ENCODE measurements around the gene PPTC7. TPM values are rescaled to one million over a fixed set of nuclear protein-coding genes. Genes with fewer than 3 reads are reported as not detected.
A peak's percentile ranks its signal among the peaks of the same experiment; 100 is the strongest.

PPTC7 gene
- total and polyA plus RNA-seq, 10 of the 15 experiments (the other 5 are each of a cell fraction or from before 2014, with no cell fraction given): 4.0 to 69.6 (median 12.3) TPM

DNA sequence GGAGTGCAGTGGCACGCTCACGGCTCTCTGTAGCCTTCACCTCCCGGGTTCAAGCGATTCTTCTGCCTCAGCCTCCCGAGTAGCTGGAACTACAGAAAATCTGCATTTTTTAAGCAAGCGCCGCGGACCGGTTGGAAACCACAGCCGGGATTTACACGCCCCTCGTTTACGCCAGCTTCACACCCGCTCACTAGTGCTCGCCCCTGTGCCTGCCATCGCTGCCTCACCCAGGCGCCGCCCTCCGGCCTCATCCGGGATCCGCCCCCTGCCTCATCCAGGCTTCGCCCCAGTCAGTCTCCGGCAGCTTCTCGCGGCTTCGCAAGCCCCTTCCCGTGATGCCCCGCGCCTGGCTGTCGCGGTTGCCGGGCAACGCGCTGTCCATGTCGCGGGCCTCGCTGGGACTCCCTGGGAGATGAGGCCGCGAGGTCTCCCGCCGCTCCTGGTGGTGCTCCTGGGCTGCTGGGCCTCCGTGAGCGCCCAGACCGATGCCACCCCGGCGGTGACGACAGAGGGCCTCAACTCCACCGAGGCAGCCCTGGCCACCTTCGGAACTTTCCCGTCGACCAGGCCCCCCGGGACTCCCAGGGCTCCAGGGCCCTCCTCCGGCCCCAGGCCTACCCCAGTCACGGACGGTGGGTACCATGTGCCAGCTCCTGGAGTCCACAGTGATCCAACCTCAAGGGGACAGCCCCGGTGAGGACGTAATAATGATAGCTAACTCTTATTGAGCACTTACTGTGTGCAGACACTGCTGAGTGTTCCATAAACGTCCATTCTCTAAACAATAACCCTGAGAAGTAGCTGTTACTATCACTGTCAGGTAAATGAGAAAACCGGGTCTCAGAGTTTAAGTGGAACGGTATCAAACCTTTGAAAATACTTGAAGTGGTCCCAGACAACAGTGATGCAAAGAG is 30.9 kb upstream of the PPTC7 start, which contains the start of gene TCTN1:
TCTN1 (plus strand) TSS at position 359 of the 914 bp plus-strand sequence; CDS start at position 413, 54 bp downstream.
- peak; percentile 92 for FAIRE-seq
- H3K9me3 ChIP-seq (replicated peaks; ENCODE audit: control insufficient read depth, insufficient read depth, low read length): no peaks in the 10 kb centered on the region
- ChIA-PET SMC1A (ENCODE audit: uncharacterized antibody, unreplicated experiment) (interaction anchor here (0.8 to 4.1 kb wide), 23 partner anchors 8 to 214 kb away, joined by 3 to 14 read pairs (median 4); partner anchors contain the start of genes ARPC3, FAM216A and GPN3), POLR2A (interaction anchor here (0.6 to 3.3 kb wide), 24 partner anchors 9 to 836 kb away, joined by 3 to 22 read pairs (median 5); partner anchors contain the start of gene ARPC3), RAD21 (ENCODE audit: unreplicated experiment) (interaction anchor here (0.7 to 4.6 kb wide), 18 partner anchors 8 to 164 kb away, joined by 3 to 23 read pairs (median 4); partner anchors contain the start of gene ARPC3), CTCF (interaction anchor here (0.6 to 5.4 kb wide), 14 partner anchors 11 to 212 kb away, joined by 3 to 21 read pairs (median 4); partner anchors contain the start of genes ARPC3, FAM216A and GPN3)
- H3K4me3 ChIP-seq: peak within 1 kb of the TSS; percentile 58
- no peaks in the 10 kb centered on the region for H3K79me2 ChIP-seq (ENCODE audit: control insufficient read depth, insufficient read depth, low read length)
- ATAC-seq: peak; percentile 99
- intact Hi-C loops (cut with micrococcal nuclease; ENCODE audit: unreplicated experiment): no loop called here
- no peaks in the 10 kb centered on the region for H4K20me1 ChIP-seq (ENCODE audit: control insufficient read depth, insufficient read depth)
- H2AFZ ChIP-seq (ENCODE audit: control insufficient read depth, low read depth, low read length): peak within 1 kb of the TSS; percentile 88
- no peaks in the 10 kb centered on the region for H3K36me3 ChIP-seq (ENCODE audit: control insufficient read depth in 2 of 2, insufficient read depth in 2 of 2, low read length in 1 of 2)
- in situ Hi-C loops (cut with MboI): loop anchor here (5.0 kb wide), 1 partner anchor 507 kb away; no protein-coding TSS in a partner anchor
- DNase-seq (ENCODE audit: low read depth, low spot score): peak; percentile 70
- peak within 1 kb of the TSS; percentile 64 for H3K27ac ChIP-seq (ENCODE audit: control insufficient read depth, insufficient read depth)
- peaks cover 17% of the 10 kb centered on the region for H3K4me1 ChIP-seq (ENCODE audit: control insufficient read depth, insufficient read depth, low read length)
- TSS peak; percentile 76 for BruUV-seq (replicated peaks)
- H3K4me2 ChIP-seq (ENCODE audit: control insufficient read depth, insufficient read depth): peak within 1 kb of the TSS; percentile 92
- H3K27me3 ChIP-seq (replicated peaks in 1 of 2; ENCODE audit: control insufficient read depth in 2 of 2, insufficient read depth in 2 of 2, low read length in 1 of 2): no peaks in the 10 kb centered on the region
- 1% methylated on average over 56 of the region's 60 CpGs for WGBS (ENCODE audit: insufficient coverage, insufficient replicate concordance, low lambda C conversion rate, missing lambda C conversion rate)
- H3K9ac ChIP-seq (ENCODE audit: control insufficient read depth, insufficient read depth, low read length): peak within 1 kb of the TSS; percentile 72
- peak; percentile 70; the same call in 1 of the 2 replicates for TF ChIP-seq SMAD5 (IDR thresholded peaks at IDR 0.05; ENCODE audit: low read depth)
- no peak for TF ChIP-seq TCF12 (IDR thresholded peaks at IDR 0.05; ENCODE audit: low read depth, low read length)
- TF ChIP-seq, protein P1, sequence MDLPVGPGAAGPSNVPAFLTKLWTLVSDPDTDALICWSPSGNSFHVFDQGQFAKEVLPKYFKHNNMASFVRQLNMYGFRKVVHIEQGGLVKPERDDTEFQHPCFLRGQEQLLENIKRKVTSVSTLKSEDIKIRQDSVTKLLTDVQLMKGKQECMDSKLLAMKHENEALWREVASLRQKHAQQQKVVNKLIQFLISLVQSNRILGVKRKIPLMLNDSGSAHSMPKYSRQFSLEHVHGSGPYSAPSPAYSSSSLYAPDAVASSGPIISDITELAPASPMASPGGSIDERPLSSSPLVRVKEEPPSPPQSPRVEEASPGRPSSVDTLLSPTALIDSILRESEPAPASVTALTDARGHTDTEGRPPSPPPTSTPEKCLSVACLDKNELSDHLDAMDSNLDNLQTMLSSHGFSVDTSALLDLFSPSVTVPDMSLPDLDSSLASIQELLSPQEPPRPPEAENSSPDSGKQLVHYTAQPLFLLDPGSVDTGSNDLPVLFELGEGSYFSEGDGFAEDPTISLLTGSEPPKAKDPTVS (IDR thresholded peaks at IDR 0.05; ENCODE audit: low read depth, low read length): peak; percentile 95
- TF ChIP-seq BACH1 (IDR thresholded peaks at IDR 0.05; ENCODE audit: borderline replicate concordance): peak; percentile 72; the same call in 1 of the 2 replicates
- TF ChIP-seq CTCF (IDR thresholded peaks at IDR 0.05 in 2 of 3, conservative IDR thresholded peaks at IDR 0.05 in 1 of 3; ENCODE audit: control insufficient read depth in 2 of 3, extremely low read depth in 1 of 3, insufficient read depth in 1 of 3, low read depth in 3 of 3, low read length in 3 of 3): no peak
- 0 out of 2 replicates have a peak, but pooled peaks have one; percentile 48 for TF ChIP-seq POLR2AphosphoS2 (IDR thresholded peaks at IDR 0.05; ENCODE audit: low read depth, low read length)
- peak; percentile 68 for TF ChIP-seq KLF5 (IDR thresholded peaks at IDR 0.05; ENCODE audit: partially characterized antibody)
- TF ChIP-seq, protein P2, sequence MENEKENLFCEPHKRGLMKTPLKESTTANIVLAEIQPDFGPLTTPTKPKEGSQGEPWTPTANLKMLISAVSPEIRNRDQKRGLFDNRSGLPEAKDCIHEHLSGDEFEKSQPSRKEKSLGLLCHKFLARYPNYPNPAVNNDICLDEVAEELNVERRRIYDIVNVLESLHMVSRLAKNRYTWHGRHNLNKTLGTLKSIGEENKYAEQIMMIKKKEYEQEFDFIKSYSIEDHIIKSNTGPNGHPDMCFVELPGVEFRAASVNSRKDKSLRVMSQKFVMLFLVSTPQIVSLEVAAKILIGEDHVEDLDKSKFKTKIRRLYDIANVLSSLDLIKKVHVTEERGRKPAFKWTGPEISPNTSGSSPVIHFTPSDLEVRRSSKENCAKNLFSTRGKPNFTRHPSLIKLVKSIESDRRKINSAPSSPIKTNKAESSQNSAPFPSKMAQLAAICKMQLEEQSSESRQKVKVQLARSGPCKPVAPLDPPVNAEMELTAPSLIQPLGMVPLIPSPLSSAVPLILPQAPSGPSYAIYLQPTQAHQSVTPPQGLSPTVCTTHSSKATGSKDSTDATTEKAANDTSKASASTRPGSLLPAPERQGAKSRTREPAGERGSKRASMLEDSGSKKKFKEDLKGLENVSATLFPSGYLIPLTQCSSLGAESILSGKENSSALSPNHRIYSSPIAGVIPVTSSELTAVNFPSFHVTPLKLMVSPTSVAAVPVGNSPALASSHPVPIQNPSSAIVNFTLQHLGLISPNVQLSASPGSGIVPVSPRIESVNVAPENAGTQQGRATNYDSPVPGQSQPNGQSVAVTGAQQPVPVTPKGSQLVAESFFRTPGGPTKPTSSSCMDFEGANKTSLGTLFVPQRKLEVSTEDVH (IDR thresholded peaks at IDR 0.05; ENCODE audit: low read depth, partially characterized antibody): no peak
- no peak for TF ChIP-seq TCF3 (IDR thresholded peaks at IDR 0.05; ENCODE audit: borderline replicate concordance, insufficient read depth, low read depth, low read length)
- TF ChIP-seq ZNF274 (IDR thresholded peaks at IDR 0.05; ENCODE audit: insufficient read depth, insufficient read length): no peak

All from GM12878 (cell line).